Activated T-cell treated with anti-CD3 and anti-CD28 coated beads for 4 hours (primary cell): ENCODE measurements around the gene LRRC10B.

Experiments used
- DNase-seq: peaks from one replicate; pipeline ENCODE4 v3.0.0-alpha.2; 2020

LRRC10B gene

DNA sequence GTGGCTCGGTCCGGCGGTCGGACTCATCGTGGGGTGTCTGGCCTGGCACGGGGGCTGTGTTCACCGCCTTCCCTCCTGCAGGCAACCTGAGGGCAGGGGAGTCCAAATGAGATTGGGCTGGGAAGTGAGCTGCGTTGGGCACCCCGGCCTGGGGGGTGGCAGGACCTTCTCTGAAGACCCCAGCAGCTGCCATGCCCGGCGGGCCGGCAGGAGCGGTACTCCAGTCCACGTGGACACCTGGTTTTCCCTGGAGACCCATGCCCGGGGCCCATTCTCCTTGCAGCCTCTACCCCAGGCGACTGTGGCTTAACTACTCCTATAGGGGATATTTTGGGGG is 24.5 kb downstream of the LRRC10B start:
- no peak for DNase-seq

GRCh38 chr11:61533401-61533800 is 24.9 kb downstream of the LRRC10B start:
- no peak for DNase-seq

DNA sequence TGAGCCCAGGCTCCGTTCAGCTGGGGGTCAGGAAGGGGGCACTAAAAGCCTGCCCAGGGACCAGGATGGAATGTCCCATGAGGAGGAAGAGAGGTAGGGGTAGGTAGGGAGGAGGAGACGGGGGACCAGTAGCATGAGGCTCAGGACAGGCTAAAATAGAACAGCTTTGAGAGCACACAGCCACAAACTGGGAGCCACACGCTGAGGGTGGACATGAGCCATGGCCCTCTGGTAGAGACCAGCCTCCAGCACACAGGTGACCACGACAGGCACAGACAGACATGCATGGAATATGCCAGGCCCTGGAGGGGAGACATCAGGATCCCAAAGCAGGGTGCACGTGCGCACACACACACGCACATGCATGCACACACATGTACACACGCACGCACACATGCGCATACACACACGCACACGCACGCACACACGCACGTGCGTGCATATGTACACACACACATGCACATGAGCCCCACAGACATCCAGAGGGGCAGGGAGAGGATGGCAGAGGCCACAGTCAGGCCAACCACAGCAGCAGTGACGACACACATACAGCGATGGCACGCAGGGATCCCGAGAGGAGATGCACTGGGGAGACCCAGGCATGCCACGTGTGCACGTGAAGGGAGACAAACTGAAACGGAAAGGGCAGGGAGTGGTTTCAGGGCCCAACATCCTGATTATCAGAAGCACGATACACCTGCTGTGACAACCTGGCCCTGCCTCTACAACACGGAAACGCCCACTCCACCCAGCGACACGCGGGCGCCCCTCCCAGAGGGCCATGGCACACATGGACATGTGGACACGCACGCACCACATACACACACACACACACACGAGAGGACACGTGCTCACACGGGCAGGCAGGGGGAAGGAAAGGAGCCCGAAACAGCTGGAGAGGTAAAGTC is 25.7 kb downstream of the LRRC10B start:
- no peak for DNase-seq

GRCh38 chr11:61534933-61535839 is 26.6 kb downstream of the LRRC10B start:
- DNase-seq: no peak

DNA sequence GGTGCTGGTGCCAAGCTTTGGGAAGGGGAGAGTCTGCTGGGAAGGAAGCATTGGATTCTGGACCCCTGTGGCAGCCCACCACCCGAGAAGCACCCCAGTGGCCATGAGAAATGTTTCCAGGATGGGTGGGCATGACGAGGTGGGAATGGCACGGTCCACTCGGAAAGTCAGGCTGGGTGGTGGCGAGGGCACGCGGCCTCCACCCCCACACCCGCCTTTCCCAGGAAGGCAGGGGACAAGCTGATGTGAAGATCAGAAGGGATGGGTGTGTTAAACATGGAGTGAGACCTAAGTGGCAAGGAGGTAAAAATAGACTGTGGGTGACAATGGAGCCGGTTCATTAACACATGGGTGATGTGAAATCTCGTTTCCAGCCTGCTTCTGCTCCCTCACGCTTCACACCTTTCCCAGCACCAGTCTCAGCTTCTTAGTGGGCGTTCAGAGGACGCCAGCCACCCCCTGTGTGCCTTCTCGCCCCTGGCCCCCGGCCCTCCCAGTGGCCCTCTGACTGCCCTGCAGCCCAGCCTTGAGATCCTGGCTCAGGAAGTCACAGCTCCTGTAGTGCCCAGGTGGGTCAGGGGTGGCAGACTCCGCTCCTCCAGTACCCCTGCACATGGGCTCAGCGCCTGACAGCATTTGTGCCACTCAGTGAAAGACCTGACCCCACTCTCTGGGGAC is 27.6 kb downstream of the LRRC10B start:
- DNase-seq: no peak

DNA sequence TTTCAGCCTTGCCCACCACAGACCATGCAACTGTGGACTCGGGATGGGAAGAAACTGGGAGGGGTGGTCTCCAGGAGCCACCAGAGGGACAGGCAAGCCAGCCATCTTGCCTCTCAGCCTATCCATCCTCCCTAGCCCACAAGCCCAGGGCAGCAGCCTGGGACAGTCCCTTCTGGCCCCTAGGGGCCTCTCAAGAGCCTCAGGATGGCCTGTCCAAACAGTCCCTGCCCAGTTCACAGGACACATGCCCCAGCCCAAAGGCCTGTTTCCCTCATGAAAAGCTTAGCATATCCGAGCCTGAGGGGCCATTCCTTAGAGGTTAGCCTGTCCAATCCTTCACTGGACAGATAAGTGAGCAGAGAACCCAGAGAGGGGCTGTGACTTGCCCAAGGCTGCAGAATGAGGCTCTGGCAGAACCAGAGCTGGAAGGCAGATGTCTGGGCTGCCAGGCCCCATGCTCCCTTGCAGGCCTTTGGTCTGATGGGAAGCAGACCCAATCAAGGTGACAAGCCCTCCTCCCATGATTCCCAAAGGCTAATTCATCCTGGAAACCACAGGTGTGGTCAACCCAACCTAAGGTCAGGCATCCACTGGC is 28.2 kb downstream of the LRRC10B start:
- no peak for DNase-seq

- no peak for DNase-seq
These were observed 28.8 kb downstream of the LRRC10B start for GRCh38 chr11:61537326-61537725.

GRCh38 chr11:61538636-61538961 is 30.1 kb downstream of the LRRC10B start:
- no peak for DNase-seq

- DNase-seq: no peak
These were observed 30.5 kb downstream of the LRRC10B start for GRCh38 chr11:61539006-61539405.

DNA sequence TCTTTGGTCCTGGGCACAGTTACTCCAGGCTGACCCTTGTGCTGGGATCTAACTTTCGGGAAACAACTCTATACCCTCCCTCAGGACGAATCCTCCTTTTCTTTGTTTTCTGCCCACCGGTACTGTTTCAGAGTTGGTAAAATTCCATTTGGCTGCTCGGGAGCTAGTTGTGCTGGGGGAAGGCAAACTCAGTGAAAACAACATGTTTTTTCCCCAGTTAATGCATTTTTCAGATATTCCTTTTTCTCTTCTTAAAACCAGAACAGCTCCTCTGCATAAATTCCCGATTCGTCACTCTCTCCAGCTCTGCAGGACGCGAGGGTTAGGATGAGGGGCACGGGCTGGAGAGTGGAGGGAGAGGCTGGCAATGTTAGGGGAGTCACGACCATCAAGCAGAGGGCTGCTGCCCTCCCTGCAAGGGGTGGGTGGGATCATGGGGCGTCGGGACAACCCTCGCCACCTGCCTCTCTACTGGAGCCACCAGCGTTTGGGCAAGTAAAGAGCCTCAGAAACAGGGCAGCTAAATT is 31.3 kb downstream of the LRRC10B start:
- no peak for DNase-seq

GRCh38 chr11:61540528-61540927 is 32.0 kb downstream of the LRRC10B start:
- no peak for DNase-seq

- no peak for DNase-seq
These were observed 33.0 kb downstream of the LRRC10B start for GRCh38 chr11:61541598-61541997.

DNA sequence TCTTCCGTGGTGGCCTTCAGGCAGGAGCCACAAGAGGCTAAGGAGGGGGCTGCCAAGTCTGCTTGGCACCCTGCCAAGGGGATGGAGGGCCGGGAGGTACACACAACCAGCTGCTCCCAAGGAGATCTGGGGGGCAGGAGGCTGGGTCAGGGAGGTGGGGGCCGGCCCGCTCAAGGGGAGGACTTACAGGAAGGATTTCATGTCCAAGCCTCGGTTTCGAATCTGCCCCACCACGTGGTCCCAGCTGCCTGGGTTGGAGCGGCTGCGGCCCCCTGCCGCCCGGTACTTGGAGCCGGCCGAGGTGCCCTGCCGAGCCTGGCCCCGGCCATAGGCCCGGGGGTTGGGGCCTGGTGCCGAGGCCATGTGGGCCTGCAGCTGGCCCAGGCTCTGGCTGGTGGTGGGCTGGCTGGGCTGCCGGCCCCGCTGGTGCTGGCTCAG is 33.5 kb downstream of the LRRC10B start:
- DNase-seq: no peak

- no peak for DNase-seq
These were observed 34.2 kb downstream of the LRRC10B start for GRCh38 chr11:61542705-61543104.

DNA sequence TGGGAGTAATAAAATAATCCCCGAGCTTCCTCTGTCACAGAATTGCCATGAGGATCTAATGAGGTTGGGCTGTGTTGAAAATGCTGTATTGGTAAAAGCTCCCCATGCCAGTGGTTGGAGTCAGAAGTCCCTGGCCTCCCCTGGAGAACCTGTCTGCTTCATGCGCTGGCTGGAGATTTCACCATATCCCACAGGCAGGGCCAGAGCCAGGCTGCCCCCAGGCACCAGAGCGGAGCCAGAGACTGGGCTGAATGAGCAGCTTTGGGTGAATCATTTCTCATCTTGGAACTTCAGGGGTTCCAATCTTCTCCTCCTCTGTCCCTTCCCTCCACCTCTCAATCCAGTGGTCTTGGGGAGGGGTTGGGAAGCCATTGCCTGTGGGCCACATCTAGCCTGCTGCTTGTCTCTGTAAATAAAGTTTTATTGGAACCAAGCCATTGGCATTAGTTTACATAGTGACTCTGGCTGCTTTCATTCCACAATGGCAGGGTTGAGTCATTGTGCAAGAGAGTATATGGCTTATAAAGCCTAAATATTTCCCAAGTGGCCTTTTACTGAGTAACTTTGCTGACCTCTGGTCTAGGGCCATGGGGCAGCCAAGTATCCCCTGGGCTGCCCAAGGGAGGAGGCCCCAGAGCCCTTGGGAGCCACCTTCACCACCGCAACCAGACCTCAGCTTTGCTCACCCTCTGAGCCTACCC is 35.2 kb downstream of the LRRC10B start:
- no peak for DNase-seq

GRCh38 chr11:61544466-61544865 is 35.9 kb downstream of the LRRC10B start:
- DNase-seq: no peak

- no peak for DNase-seq
These were observed 36.8 kb downstream of the LRRC10B start for GRCh38 chr11:61545341-61545740.

- DNase-seq: no peak
These were observed 37.4 kb downstream of the LRRC10B start for GRCh38 chr11:61545921-61546320.

DNA sequence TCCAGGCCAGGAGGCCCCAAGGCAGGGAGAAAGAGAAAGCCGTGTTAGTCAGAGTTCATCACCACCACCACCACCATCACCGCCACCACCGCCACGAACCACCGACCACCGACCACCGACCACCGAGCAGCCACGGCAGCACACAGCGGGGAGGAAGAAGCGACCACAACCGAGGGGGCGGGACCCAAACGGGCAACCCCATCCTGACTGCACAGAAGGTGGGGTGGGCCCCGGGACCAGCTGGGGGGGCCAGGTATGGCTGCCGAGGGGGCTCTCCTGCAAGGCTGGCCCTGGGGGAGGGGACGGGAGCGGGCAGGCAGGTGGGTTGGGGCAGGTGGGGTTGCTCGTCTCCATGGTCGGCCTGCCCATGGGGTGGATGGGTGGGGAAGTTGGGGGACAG is 38.1 kb downstream of the LRRC10B start:
- DNase-seq: no peak

DNA sequence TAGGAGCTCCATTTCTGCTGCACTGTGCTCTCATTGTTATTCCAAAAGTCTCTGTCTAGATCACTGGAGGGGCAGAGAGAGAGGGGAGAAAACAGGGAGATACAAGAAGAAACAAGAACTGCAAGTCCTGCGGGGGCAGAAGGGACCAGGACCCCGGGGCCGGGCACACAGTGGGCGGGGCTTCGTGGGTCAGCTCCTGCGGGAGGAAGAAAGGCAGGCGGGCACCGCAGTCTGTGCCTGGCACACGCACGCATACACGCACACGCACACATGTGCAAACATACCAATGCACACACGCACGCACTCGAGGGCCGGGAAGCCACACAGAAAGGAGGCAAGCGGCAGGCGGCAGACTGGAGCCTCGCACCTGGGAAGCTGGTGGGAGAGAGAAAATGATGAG is 38.7 kb downstream of the LRRC10B start:
- DNase-seq: no peak

DNA sequence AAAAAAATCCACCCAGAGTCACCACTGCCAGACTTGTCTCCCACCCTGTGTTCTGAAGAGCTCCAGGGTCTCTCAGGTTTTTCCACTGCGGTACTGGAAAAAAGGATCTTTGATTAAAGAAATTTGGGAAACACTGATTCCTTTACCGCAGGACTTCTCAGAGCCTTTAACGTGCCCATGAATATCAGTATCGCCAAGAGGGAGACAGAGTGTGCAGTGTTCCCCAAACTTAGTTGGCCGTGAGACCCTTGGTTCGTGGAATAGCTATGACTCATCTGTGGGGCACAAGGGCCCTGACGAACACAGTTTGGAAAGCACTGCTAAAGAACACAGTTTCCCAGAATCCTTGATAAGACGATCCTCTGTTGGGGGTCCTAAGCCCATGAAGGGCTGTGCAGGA is 40.6 kb downstream of the LRRC10B start:
- DNase-seq: no peak
